GM20000 (cell line): ENCODE data around the gene CAPN11.

Source experiments
- DNase-seq: peaks from one replicate; pipeline ENCODE4 v3.0.0; 2012; ENCODE audit warnings: low spot score
- CTCF ChIP-seq: IDR thresholded peaks from 2 replicates; pipeline ENCODE4 v1.5.1; 2012; ENCODE audit warnings: mild to moderate bottlenecking, control low read depth; ENCODE audit errors: extremely low read depth, missing control alignments

CAPN11 gene

GRCh38 chr6:44151348-44152108 is 7.1 kb upstream of the CAPN11 start:
- TF ChIP-seq CTCF: peak; percentile 95
- DNase-seq: peak; percentile 89

- DNase-seq: no peak
- no peak for TF ChIP-seq CTCF
Observed at GRCh38 chr6:44152109-44152461, 6.5 kb upstream of the CAPN11 start.

GRCh38 chr6:44152533-44152932 is 6.1 kb upstream of the CAPN11 start:
- DNase-seq: no peak
- no peak for TF ChIP-seq CTCF

GRCh38 chr6:44154067-44154466 is 4.6 kb upstream of the CAPN11 start:
- no peak for TF ChIP-seq CTCF
- no peak for DNase-seq

GRCh38 chr6:44156494-44157151 is 2.0 kb upstream of the CAPN11 start:
- no peak for TF ChIP-seq CTCF
- DNase-seq: no peak

GRCh38 chr6:44157152-44157521 is 1.5 kb upstream of the CAPN11 start:
- no peak for DNase-seq
- TF ChIP-seq CTCF: no peak

- no peak for TF ChIP-seq CTCF
- DNase-seq: no peak
Observed at GRCh38 chr6:44161997-44162338, 3.3 kb downstream of the CAPN11 start.
